Hematopoietic multipotent progenitor cell treated with erythropoietin and hydrocortisone succinate and interleukin-3 and kit ligand, for 4 days (in vitro differentiated cells): ENCODE measurements around the gene SERP2.
A peak's percentile ranks its signal among the peaks of the same experiment; 100 is the strongest.

Experiments
- DNase-seq: peaks from one replicate; pipeline ENCODE4 v3.0.0-alpha.2; 2015

Gene SERP2

DNA sequence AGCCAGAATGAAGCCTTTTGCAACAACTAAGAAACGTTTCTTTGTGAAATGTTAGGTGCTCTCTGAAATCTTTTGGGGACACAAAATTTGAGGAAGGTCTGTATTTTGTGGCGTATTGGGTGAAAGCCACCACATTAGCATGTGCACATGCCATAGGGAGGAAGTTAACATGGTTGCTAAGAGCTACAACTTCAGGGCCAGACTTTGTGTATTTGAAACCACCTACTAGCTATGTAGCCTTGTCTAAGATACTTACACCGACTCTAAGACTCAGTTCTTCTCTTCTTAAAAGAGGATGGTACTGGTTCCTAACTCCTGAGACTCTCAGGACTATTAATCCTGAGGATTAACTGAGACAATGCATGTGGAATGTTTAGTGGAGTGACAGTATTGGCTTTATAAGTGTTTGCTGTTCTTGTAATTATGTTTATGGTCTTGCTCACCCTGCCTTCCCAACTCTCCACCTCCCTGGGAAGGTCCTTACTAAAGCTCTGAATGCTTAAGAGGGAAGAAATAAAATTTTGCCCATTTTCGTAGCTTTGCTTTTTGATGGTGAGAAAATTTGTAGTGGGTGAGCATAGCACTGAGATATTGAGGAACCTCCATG is 15.5 kb downstream of the SERP2 start:
- peak; percentile 71 for DNase-seq

- no peak for DNase-seq
Observed at GRCh38 chr13:44389876-44390275, 16.3 kb downstream of the SERP2 start.

GRCh38 chr13:44393391-44393790 is 19.8 kb downstream of the SERP2 start:
- peak; percentile 73 for DNase-seq

- DNase-seq: peak; percentile 63
Observed at GRCh38 chr13:44394658-44395057, 21.0 kb downstream of the SERP2 start.

- DNase-seq: no peak
Observed at GRCh38 chr13:44395976-44396694, 22.5 kb downstream of the SERP2 start.

GRCh38 chr13:44396701-44397580 is 23.3 kb downstream of the SERP2 start:
- peak; percentile 64 for DNase-seq

DNA sequence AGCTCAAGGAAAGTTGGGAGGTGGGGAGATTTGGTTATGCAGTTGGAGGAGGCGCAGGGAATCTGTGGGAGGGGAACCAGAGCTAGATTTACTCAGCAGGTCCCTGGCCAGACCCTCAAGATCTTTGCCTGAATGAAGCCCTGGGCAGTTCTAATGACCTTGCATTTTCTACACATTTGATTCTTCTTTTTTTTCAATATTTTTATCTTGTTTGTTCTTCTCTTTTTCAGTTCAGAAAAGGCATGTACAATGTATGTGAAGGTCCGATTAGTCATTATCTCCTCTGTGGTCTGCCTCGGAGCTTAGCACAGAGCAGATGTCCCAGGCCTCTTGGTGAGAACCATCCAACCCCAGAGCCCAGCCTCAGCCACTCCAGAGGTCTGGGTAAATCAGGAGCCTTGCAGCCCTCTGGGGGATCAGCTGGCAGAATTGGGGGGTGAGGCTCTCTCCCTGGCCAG is 24.2 kb downstream of the SERP2 start:
- peak; percentile 99 for DNase-seq

GRCh38 chr13:44398606-44399005 is 25.0 kb downstream of the SERP2 start:
- no peak for DNase-seq

DNA sequence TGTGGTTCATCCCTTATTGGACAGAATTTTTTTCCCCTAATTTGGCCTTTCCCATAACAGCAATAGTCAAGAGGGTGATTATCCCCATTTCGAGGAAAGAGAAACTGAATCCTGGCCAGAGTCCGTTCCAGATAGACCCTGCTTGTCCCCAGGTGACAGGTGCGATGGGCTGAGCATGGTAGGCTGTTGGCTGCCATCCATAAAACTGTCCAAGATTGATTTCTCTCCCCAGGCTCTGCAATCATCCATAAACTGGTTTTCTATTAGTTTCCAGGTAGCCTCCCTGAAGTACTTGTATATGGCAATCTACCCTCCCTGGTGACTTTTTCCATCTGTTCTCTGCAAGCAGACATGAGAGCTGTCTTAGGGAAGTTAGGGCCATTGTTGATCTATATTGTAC is 25.4 kb downstream of the SERP2 start:
- no peak for DNase-seq

DNA sequence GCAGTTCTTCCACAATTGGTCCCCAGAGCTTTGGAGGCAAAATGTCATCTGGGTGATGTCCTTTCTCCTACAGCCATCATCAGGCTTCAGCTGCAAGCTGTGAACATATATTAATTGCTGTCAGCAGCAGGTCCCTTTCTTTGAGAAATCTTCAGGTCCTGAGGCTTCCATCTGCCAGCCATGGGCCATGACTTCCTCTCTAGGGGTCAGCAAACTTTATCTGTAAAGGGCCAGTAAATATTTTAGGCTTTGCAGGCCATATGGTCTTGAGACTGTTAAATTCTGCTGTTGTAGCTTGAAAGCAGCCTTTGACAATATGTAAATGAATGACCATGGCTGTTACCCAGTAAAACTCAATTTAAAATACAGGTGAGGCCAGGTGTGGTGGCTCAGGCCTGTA is 27.1 kb downstream of the SERP2 start:
- peak; percentile 55 for DNase-seq

GRCh38 chr13:44401577-44401976 is 28.0 kb downstream of the SERP2 start:
- DNase-seq: no peak

DNA sequence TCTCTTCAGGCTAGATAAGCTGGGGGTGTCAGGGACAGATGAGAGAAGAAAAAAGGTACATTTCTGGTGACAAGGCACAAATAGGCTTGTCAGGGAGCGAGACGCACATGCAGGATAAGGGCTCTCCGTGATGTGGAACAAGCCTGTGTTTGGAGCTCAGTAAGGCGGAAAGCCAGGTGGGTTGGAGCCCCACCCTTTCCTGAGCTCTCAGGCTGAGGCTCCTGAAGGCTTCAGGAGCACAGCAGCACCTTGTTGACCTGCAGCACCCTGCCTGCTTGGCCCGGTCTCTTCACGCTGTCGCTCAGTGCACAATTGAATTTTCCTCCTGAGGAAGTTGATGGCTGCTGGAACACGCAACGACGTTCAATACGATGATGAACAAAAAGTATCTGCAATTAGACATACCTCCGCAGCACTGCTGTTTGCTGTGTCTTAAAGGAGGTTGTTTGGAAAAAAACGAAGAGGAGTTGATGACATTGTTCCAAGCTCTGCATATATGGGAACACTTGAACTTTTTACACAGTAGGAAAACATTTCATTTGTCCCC is 29.3 kb downstream of the SERP2 start:
- DNase-seq: no peak

GRCh38 chr13:44403461-44404056 is 29.9 kb downstream of the SERP2 start:
- DNase-seq: no peak

DNA sequence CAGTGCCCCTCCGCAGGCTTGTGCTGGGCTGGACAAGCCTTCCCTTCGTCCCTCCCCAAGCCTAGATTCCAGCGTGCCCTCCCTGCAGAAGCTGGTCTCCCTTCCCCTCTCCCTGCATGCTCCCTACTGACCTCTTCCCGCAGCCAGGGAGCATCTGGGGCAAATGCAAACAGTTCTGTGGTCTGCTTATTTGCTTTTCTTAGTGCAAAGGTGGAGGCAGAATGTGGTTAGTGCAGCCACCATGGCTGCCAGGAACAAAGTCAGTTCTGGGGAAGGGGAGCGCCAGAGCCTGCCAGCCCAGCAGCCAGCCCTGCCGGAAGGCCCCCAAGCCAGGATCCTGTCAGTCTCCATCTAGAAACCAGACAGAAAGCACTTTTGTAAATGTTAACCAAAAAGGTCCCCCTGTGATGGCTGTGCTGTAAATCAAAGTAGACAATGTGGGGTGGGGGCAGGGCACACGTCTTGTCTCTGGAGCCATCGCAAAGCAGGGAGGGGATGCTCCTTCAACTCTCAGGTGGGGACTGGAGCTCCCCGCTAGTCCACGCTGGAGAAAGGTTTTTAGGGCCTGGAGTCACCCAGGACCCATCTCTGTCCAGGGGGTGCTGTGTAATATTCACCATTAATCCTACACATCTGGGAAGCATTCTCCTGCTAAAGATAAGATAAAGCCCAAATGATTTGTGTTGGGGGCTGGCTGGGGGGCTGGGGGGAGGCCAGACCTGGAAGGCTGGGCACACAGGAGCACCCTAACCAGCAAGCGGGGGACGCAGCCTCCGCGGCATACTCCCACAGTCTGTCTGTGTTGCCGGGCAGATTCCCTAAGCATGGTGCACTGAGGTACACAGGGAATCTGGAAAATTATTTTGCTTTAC is 30.9 kb downstream of the SERP2 start:
- no peak for DNase-seq

DNA sequence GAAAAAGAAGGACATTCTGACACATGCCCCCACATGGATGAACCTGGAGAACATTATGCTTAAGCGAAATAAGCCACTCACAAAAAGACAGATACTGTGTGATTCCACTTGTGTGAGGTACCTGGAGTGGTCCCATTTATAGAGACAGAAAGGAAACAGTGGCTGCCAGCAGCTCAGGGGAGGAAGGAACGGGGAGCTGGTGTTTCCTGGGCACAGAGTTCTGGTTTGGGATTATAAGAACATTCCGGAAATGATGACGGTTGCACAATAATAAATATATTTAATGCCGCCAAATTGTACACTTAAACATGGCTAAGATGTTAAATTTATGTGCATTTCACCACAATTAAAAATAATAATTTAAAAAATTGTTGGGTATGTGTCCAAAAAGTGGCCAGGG is 33.0 kb downstream of the SERP2 start:
- DNase-seq: peak; percentile 56

DNA sequence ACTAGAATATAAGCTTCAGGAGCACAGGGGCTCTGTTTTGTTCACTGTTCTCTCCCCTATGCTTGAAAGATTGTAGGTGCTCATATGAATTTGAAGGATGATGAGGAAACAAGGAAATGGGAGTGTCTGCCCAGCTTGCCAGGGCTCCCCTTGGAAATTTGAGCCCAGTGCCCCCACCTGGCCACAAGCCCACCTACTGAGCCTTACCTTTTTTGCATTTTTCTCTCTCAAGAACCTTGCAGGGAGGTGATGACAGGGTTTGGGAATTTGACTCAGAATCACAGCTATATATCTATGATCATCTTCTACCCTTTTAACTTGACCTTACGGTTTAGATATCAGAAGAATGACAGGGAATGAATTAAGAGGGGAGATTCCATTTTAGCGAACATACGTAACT is 33.8 kb downstream of the SERP2 start:
- DNase-seq: no peak

DNA sequence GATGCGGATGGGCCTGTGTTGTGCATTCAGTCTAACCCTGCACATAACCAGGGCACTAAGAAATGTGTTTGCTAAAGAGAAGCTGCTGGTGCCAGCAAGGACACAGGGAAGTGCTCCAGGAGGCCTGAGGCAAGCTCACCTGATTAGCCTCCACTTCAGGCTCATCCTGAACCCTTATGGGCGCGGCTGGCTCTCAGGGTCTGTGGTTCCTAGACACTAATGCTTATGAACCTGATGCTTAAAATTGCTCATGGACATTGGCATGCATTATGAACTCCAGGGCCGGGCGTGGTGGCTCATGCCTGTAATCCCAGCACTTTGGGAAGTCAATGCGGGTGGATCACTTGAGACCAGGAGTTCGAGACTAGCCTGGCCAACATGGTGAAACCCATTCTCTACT is 34.3 kb downstream of the SERP2 start:
- DNase-seq: no peak

- no peak for DNase-seq
Observed at GRCh38 chr13:44409595-44409994, 36.0 kb downstream of the SERP2 start.

DNA sequence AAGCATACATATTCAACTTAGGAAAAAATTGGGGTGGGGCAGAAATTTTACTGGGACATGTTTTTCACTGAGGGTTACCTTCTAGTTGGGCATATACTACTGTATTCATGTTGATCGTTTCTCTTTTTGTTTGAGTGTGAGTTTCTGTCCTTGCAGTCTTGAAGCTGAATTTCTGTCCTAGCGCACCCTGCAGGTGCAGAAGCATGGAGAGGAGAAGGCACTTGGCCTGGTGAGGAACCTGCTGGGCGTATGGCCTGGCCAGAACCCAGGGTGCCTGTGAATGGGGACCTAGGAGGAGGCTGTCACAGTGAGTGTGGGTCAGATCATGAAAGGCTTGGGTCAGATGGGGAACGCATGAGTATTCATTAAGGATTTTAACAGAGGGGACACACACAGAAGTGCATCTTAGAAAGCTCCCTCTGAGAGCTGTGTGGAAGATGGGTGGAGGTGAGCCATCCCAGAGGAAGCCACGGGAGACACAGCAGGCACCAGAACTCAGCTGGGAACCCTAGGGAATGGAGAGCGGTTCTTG is 36.8 kb downstream of the SERP2 start:
- no peak for DNase-seq

DNA sequence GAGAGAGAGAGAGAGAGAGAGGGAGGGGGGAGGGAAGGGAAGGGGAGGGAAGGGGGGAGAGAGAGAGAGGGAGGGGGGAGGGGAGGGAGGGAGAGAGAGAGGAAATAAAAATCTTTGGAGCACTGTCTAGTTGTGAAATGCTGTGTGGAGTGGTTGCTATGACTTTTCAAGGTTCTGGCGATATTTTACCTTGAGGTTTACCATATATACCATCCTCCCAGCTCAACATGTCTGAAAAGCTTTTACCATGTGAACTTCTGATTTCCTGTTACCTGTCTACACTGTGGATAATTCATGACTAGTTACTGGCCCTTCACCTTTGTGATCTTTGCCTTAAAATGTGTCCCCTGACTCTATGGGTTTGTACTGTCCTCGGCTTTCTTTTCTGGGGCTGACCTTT is 38.2 kb downstream of the SERP2 start:
- DNase-seq: no peak

DNA sequence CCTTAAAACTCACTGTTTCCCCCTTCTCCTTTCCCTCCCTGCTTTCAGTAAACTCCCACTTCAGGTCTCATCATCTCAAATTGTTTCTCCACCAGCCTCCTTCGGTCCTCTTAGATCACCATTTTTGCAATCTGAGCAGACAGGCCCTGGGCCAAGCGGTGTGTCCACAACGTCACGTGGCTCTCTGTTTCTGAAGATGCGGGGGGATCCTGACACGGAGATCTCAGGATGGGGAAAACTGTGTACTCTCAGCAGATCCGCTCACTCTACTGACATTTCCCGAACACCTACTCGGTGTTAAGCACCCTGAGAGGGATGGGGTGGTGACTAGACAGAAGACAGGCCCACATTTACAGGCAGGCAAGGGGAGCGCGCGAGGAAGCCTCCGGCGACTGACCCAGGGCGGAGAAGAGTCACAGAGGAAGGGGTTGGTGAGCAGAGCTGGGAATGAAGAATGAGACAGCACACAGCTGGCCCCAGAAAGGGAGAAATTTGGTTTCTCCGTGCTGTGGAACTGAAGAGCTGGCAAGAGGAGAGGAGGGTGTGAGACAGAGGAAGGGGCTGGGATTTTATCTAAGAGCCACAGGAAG is 38.8 kb downstream of the SERP2 start:
- DNase-seq: peak; percentile 48
